Ascending aorta (tissue), 2 donors: ENCODE results near the gene ACOXL. TPM values are rescaled to one million over a fixed set of nuclear protein-coding genes. Genes with fewer than 3 reads are reported as not detected.
A peak's percentile ranks its signal among the peaks of the same experiment; 100 is the strongest.
"Not testable (repeated sequence)": the region's sequence is repeated elsewhere in the genome, so short reads cannot be mapped to it uniquely, and the experiment has no call there.

Experiments used
- DNase-seq, 2 donors: peaks; one replicate each; pipeline ENCODE4 v3.0.0-alpha.2; 2019; ENCODE audit warnings: low spot score in 2 of 2
- H3K27ac ChIP-seq, 2 donors: fragments of 200-600 bp; sonication (generic); one replicate each; pipeline ENCODE4 v1.5.1; 2016 to 2017; ENCODE audit warnings: mild to moderate bottlenecking in 1 of 2
- H3K27me3 ChIP-seq: fragments of 200-600 bp; sonication (generic); one replicate; pipeline ENCODE4 v1.5.1; 2017
- H3K36me3 ChIP-seq, 2 donors: fragments of 200-600 bp; sonication (generic); one replicate each; pipeline ENCODE4 v1.5.1; 2016
- H3K4me1 ChIP-seq, 2 donors: fragments of 200-600 bp; sonication (generic); one replicate each; pipeline ENCODE4 v1.5.1; 2016 to 2017; ENCODE audit warnings: mild to moderate bottlenecking in 1 of 2
- H3K4me3 ChIP-seq, 2 donors: fragments of 200-600 bp; sonication (generic); one replicate each; pipeline ENCODE4 v1.5.1; 2016 to 2017; ENCODE audit warnings: mild to moderate bottlenecking in 1 of 2
- H3K9me3 ChIP-seq, 2 donors: fragments of 200-600 bp; sonication (generic); one replicate each; pipeline ENCODE4 v1.5.1; 2016
- CTCF ChIP-seq, 3 experiments: fragments of 200-600 bp in 2 of 3; fragments of 450-650 bp in 1 of 3; sonication (generic) in 2 of 3; IDR thresholded peaks; one replicate each; pipeline ENCODE4 v1.5.1; 2016 to 2019; ENCODE audit warnings: antibody characterized with exemption in 3 of 3, mild to moderate bottlenecking in 1 of 3, moderate library complexity in 1 of 3
- intact Hi-C: fragments of 100-400 bp; cut with DNase I; formaldehyde crosslinking; loops from one replicate; pipeline ENCODE4 v1.15.1; 2023
- total RNA-seq: library from RNA; depleted of rRNA; stranded (reverse); fragments of >200 nt; gene quantifications from one replicate; pipeline ENCODE4 v1.1.0, GENCODE V29; 2016

Gene ACOXL
- total RNA-seq, 1 donor from 2014 or later, result not detected

- H3K27ac ChIP-seq, result no peak overlapping the region
- TF ChIP-seq CTCF (IDR thresholded peaks at IDR 0.05), result no peak
- H3K4me3 ChIP-seq, result no peak overlapping the region
- no peaks in the 10 kb centered on the region for H3K9me3 ChIP-seq
- no peaks in the 10 kb centered on the region for H3K36me3 ChIP-seq
- intact Hi-C loops, result no loop called here
- H3K4me1 ChIP-seq, result peaks cover 0 to 6% of the 10 kb centered on the region in 2 donors
- H3K27me3 ChIP-seq, result no peaks in the 10 kb centered on the region
- DNase-seq, result no peak
Observed at GRCh38 chr2:111068435-111069058, 336.2 kb downstream of the ACOXL start.

- Histone ChIP-seq H3K36me3 (no peaks in the 10 kb centered on the region), H3K9me3 (no peaks in the 10 kb centered on the region), H3K27ac (no peak overlapping the region), H3K27me3 (no peaks in the 10 kb centered on the region), H3K4me3 (no peak overlapping the region), H3K4me1 (peaks cover 0 to 6% of the 10 kb centered on the region in 2 donors)
- no peak for TF ChIP-seq CTCF (IDR thresholded peaks at IDR 0.05)
- intact Hi-C loops, result no loop called here
- no peak for DNase-seq
Observed at GRCh38 chr2:111069722-111070121, 337.3 kb downstream of the ACOXL start.

- intact Hi-C loops, result no loop called here
- TF ChIP-seq CTCF (IDR thresholded peaks at IDR 0.05), result no peak
- no peak for DNase-seq
Observed at GRCh38 chr2:111071600-111072171, 339.3 kb downstream of the ACOXL start.

GRCh38 chr2:111072220-111072871 is 340.0 kb downstream of the ACOXL start:
- intact Hi-C loops, result no loop called here
- peaks cover 0 to 6% of the 10 kb centered on the region in 2 donors for H3K4me1 ChIP-seq
- no peak overlapping the region for H3K4me3 ChIP-seq
- H3K36me3 ChIP-seq, result no peaks in the 10 kb centered on the region
- peak overlapping the region in 1 of 2 donors; percentile 31 for H3K27ac ChIP-seq
- no peaks in the 10 kb centered on the region for H3K27me3 ChIP-seq
- TF ChIP-seq CTCF (IDR thresholded peaks at IDR 0.05), result no peak
- no peak for DNase-seq
- H3K9me3 ChIP-seq, result no peaks in the 10 kb centered on the region

More at GRCh38 chr2:111071600-111072171, 339.3 kb downstream of the ACOXL start:
- H3K4me1 ChIP-seq, result peaks cover 0 to 6% of the 10 kb centered on the region in 2 donors
- no peaks in the 10 kb centered on the region for H3K27me3 ChIP-seq
- no peak overlapping the region for H3K4me3 ChIP-seq
- H3K36me3 ChIP-seq, result no peaks in the 10 kb centered on the region
- H3K27ac ChIP-seq, result peak overlapping the region; percentile 31 to 36
- H3K9me3 ChIP-seq, result no peaks in the 10 kb centered on the region

GRCh38 chr2:111082659-111083058 is 350.3 kb downstream of the ACOXL start:
- H3K36me3 ChIP-seq, DNase-seq, intact Hi-C loops, H3K9me3 ChIP-seq, H3K27me3 ChIP-seq, H3K4me3 ChIP-seq, H3K4me1 ChIP-seq, H3K27ac ChIP-seq: not testable (repeated sequence)

GRCh38 chr2:111091811-111092211 is 359.4 kb downstream of the ACOXL start:
- H3K4me1 ChIP-seq, result no peaks in the 10 kb centered on the region
- no peaks in the 10 kb centered on the region for H3K9me3 ChIP-seq
- H3K27me3 ChIP-seq, result no peaks in the 10 kb centered on the region
- no peaks in the 10 kb centered on the region for H3K36me3 ChIP-seq
- intact Hi-C loops, result no loop called here
- no peak overlapping the region for H3K4me3 ChIP-seq
- H3K27ac ChIP-seq, result no peak overlapping the region
- TF ChIP-seq CTCF (IDR thresholded peaks at IDR 0.05), result no peak
- no peak for DNase-seq
